Left lobe of liver (tissue), 2 donors: ENCODE results near the gene SYNDIG1. TPM values are rescaled to one million over a fixed set of nuclear protein-coding genes. Genes with fewer than 3 reads are reported as not detected.

Experiments used
- ATAC-seq: fragments of 200-7000 bp; cut with Tn5 transposase; one replicate; pipeline ENCODE4 v1.9.1; 2020; ENCODE audit warnings: mild to moderate bottlenecking, moderate library complexity
- DNase-seq: peaks from one replicate; pipeline ENCODE4 v3.0.0-alpha.2; 2020; ENCODE audit warnings: low spot score
- total RNA-seq: library from RNA; stranded (reverse); gene quantifications from one replicate; pipeline ENCODE4 v1.2.1, GENCODE V29; 2021
- donor health status: DM: no; HTN: no; CAD: no; lungs with moderate emphysema.
- donor health status: DM: no; HTN: yes; CAD: no.

SYNDIG1 gene
- total RNA-seq, 1 donor from 2014 or later = not detected

DNA sequence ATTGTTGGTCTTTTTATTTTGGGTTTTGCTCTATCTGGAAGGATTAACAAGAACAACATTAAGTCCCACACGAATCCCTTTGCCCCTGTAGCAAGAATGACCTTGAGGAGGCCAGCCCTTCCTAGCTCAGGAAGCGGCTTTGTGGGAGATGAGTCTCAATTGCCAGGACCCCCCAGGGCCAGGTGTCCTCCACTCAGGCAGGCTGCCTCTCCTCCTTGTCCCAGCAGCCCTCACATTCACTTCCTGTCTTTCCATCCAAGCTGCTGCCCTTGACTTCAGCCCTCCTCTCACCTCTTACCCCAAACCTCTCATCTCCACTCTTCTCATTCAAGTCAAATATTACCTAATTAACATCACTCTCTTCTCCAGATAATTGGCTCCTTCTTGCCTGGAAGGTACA, 22.6 kb upstream of the SYNDIG1 start:
- ATAC-seq (no peak), DNase-seq (no peak)

DNA sequence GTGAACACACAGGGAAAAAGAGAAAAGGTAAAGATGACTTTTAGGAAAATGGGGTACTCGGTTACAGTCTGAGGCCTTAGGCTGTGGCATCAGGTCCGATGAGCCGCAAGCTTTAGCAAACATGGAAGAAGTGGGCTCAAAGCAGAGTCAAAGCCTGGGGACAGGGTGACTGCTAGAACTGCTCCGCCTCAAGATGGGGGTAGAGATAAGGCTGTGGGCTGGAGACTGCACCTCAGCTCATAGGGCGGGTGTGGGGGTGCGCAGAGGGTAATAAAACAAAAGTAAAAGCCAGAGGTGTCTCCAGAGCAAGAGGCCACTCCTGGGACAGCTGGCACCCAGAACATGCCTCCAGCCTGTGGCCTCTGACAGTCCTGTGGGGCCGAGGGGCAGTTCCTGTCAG, 21.3 kb upstream of the SYNDIG1 start:
- DNase-seq (no peak), ATAC-seq (no peak)

DNA sequence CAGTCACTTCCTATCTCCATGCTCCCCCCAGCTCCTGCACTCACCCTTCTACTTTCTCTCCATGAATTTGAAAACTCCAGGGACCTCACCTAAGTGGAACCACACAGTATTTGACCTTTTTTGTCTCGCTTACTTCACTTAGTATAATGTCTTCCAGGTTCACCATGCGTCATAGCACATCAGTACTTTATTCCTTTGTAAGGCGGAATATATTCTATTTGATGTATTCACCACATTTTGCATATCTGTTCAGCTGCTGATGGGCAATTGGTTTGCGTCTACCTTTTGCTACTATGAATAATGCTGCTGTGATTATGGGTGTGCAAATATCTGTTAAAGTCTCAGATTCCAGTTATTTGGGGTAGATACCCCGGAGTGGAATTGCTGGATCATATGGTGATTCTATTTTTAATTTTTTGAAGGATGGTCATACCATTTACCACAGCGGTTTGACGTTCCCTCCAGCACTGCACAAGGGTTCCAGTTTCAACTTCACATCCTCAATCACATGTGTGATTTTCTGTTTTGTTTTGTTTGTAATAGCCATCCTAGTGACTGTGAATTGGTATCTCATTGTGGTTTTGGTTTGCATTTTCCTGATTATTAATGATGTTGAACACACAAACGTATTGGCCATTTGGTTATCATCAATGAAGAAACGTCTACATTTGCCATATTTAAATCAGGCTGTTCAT, 20.3 kb upstream of the SYNDIG1 start:
- DNase-seq (no peak), ATAC-seq (no peak)

DNA sequence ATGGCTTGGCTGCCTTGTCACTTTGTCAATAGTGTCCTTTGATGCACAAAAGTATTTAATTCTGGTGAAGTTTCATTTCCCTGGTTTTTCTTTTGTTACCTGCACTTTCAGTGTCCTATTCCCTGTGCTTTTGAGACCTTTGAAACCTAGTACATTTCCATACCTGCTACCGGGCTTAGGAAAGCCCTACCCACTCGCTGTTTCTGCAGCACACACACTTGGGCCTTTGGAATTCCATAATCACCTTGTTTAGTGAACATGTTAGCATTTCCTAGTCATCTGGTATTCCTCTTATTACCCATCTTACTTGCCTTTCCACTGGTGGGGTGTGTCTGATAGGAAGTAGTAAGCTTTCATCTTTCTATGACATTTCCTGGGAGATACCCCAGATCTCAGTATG, 19.3 kb upstream of the SYNDIG1 start:
- DNase-seq = no peak

DNA sequence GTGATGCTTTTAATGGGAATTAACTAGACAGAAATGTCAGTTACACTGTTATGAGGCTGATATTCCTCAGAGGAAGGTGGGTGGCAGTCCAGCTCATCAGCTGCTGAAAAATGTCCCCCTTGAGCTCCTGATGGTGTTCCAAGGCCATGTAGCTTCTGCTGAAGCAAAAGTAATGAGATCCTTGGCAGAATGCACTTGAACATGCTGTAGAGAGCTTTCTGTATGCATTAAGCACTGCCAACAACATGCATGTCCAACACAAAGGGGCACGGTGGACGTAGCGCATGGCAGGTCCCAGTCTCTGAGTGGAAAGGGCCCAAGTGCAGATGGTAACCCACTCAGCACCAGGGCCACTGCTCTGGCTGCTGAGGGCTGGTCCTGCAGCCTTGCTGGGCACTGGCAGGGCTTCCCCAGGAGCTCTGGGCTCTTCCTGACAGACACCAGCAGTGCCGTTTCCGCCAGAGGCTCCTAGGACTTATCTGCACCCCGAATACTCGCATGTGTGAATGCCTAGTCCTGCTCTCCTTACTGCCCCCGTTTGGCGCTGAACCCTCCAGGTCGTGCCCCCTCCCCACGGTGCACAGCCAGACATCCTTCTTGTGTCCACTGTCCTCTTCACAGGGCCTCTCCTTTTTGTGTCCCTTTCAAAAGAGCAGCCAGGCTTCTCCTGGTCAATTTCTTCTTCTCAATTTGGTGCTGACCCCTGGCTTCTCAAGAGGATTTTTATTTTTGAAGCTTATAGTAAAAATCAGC, 18.6 kb upstream of the SYNDIG1 start:
- no peak for DNase-seq
- ATAC-seq = no peak

More for the DNA sequence above, 19.3 kb upstream of the SYNDIG1 start:
- no peak for ATAC-seq

DNA sequence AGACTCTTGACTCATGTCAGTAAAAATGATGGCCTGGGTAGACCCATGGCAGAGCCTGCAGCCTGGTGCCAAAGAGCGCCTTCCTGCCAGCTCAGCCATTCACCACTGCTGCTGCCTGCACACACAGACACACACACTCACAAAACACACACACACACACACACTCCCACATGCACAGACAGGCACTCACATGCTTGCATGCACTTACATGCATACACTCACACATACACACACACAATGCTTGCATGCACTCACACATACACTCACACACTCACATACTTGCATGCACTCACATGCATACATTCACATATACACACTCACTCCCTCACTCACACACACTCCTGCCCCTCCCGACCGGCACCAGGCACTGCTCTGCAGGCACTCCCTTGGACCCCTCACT, 18.0 kb upstream of the SYNDIG1 start:
- ATAC-seq = no peak
- no peak for DNase-seq

DNA sequence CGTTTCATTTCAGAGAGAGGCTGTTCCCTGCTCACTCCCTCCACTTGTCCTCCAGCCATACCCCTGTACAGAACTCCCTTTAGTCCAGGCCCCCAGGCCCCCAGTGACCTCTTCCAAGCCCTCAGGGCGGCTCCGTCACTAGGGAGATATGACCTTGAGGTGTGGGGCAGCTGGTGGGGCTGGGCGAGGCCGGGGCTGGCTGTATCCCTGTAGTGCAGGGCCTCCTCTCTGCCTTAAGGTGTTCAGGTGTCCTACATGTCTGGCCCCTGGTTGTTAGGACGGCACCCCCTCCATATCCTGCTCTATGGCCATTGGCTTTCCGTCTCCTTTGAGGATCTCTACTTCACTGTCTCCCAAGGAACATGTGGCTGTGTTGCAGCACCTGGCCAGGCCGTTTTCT, 17.4 kb upstream of the SYNDIG1 start:
- ATAC-seq (no peak), DNase-seq (no peak)

DNA sequence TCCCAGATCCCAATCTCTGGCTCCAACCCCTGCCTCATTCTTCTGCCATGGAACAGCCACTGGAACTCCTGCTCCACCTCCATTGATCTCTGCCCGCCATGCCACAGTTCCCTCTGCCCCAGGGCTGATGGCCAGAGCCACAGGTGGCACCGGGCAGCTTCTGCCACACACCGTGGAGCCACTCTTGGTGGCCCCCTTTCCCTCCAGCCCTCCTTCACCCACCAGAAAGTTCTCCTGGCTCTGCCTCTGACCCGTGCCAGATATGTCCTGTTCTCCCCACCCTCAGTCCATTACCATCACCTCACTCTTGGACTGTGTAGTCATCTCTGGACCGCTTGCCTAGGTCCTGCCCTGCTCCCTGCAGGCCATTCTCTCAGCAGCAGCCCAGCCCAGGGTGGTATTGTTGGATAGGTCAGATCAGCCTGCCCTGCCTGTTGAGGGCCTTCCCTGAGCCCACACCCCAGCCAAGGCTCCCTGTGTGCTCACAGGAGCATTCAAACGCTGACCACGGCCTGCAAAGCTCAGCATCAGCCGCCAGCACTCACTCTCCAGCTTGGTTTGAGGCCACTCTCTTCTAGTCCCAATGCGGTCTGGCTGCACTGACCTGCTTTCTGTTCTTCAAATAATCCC, 16.8 kb upstream of the SYNDIG1 start:
- no peak for DNase-seq
- no peak for ATAC-seq

DNA sequence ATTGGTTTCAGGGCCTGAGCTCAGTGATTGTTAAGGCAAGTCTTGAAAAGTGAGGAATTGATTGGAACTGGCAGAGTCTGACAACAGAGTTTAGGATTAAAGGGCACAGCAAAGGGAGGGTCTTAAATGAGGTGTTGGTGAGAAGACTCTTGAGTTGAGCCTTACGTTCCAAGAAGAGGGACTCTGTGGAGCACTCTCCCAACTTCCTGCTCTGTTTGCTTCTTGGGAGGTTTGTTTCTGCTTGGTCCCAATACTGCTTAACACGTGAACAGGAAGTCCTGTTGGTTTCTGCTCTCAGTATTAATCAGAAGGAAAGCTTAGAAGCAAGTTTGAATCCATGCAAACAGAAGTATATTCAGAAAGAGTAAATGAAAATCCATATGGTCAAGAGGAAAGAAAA, 15.6 kb upstream of the SYNDIG1 start:
- no peak for DNase-seq
- no peak for ATAC-seq

DNA sequence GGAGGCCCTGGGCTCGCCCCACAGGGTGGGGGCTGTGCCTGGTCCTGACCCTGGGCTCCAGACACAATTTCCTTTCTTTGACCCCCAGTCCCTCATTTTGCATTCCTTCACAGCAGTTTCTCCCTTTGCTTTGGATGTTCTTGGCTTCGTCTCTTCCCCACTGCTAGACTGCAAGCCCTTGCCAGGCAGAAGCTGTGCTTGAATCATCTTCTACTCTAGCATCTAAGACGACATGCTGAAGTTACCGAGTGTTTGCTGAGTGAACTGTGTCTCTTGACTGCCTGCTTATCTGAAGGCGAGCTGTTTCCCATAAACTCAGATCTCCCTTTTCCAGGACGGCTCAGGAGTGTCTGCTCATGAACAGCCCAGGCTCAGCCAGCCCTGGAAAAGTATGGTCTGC, 14.3 kb upstream of the SYNDIG1 start:
- DNase-seq (no peak), ATAC-seq (no peak)

DNA sequence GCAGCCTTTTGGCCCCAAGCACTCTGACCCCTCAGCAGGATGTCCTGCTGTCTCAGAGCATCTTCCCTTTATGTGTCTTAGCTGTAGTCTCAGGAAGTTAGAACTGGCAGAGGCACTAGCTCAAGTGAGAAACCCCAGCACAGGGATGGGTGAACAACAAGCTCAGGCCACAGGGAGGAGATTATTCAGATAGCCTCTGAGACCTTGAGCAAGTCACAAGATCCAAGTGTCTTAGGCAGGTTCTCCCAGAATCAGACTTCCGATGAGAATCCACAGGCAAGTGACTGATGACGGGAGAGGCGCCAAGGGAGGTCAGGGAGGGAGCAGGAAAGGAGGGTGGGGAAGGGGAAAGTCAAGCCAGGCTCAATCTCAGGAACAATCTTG, 13.0 kb upstream of the SYNDIG1 start:
- ATAC-seq (no peak), DNase-seq (no peak)

DNA sequence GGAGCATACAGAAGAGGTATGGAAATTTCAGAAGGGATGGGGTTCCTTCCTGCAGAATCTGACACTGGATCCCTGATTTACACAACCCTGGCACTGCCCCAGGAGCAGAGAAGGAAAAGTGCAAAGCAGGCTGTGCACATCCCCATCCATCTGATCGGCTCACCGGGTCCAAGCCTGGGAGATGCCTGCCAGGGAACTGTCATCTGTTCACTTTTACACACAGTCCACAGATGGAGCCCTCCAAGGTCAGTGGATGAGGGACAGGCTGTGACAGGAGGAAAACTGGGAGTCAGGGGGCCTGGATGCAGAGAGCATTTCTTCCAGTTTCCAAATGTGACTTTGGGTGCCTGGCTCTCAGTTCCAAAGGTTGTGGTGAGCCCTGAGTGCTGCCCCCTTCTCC, 11.0 kb upstream of the SYNDIG1 start:
- DNase-seq (no peak), ATAC-seq (no peak)

DNA sequence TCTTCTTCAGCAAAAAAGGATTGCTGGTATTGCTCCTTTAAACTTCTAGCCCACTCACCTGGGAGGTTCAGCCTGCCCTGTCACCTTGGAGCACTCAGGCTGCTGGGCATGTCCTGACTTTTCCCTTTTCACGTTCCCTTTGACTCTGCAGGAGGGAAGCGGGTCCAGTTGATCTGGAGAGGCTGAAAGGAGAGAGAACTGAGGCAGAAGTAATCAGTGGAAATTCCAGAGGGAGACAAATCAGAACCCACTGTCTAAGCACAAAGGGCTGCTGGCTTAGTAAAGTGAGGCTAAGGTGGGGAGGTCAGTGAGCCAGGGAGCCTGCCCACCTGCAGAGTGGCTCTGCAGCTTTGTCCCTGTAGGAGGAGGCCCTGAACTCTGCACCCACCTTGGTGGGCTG, 9.7 kb upstream of the SYNDIG1 start:
- no peak for ATAC-seq
- no peak for DNase-seq

DNA sequence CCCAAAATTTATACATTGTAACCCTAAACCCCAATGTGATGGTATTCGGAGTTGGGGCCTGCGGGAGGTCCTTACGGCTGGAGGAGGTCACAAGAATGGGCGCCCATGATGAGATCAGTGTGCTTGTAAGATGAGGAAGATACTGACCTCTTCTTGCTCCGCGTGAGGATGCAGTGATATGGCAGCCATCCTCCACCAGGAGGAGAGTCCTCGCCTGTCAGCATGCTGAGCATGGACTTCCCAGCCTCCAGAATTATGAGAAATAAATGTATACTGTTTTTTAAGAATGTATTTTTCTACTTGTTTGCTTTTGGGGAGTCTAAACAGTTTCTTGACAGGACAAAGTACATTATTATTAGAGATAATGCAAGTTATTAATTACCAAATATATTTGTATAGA, 8.7 kb upstream of the SYNDIG1 start:
- DNase-seq (no peak), ATAC-seq (no peak)

DNA sequence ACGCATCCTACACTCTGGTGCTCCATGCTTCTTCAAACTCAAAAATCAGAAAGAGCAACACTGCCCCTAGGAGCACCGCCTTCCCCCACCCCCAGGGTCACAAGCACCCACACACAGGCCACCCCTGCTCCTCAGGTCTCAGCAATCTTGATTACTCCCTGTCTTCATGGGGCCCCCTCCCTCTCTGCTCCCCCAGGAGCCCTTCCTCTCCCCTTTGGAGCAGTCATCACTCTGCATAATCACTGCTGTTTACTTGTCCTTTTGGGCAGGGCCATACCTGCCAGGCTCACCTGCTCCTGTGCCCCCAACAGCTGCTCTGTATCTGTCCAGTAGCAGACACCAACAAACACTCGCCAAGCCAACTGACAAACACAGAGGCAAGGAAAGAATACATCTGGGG, 7.6 kb upstream of the SYNDIG1 start:
- DNase-seq = no peak

DNA sequence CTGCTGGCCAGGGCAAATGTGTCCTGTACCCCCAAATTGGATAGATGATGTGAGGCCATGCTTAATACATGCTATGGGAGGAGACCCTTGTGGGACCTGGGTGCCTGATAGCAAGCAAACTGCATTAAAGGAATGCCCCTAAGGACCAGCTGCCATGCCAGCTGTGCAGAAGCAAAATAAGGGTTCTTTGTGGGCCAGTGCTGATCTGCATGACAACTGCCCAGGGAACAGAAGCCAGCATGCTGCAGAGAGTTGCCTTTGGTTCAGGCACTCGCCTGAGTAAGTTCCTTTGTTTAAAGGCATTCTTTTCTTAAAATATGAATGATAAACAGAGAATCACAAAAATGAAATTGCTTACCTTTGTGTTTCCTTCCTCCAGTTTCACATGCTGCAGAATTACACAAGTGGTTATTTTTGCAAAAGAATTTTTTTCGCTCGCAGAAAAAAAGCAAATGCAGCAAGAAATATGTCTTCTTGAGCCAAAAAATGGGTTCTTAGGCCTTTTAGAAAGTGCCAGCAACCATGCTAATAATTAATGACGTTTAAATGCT, 6.9 kb upstream of the SYNDIG1 start:
- DNase-seq (no peak), ATAC-seq (no peak)

More for the DNA sequence above, 7.6 kb upstream of the SYNDIG1 start:
- ATAC-seq = no peak

DNA sequence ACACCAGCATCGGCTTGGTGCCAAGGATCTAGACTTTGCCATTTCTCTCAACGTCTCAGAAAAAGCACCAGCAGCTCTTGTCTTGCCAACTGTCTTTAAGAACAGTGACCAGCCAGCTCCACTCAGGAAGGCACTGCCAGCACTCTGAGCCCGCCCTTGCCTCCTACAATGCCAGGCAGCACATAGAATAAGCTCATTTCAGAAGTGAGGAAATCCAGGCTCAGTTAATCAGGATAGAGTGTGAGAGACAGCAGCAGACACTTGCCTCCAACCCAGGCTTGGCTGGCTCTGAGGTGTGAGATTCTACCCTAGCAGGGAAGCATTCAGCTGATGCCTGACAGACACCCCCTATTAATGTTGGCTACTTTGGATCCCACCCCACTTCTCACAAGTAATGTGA, 4.3 kb upstream of the SYNDIG1 start:
- no peak for DNase-seq
- no peak for ATAC-seq

DNA sequence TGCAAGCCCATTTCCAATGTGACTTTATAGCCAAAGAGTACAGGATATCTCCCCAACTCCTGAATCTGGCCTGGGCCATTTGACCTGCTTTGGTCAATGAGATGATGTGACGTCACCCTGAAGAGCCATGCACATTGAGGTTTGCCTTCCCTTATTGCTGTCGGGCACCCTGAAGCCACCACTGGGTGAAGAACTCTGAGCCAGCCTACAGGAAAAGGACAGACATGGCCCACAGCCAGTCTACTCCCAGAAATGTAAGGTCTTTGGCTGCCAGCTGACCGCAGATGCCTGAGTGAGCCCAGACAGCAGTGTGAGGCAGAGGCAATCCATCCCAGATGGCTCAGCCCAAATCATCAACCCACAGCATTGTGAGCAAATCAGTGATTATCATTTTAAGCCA, 3.7 kb upstream of the SYNDIG1 start:
- ATAC-seq (no peak), DNase-seq (no peak)

DNA sequence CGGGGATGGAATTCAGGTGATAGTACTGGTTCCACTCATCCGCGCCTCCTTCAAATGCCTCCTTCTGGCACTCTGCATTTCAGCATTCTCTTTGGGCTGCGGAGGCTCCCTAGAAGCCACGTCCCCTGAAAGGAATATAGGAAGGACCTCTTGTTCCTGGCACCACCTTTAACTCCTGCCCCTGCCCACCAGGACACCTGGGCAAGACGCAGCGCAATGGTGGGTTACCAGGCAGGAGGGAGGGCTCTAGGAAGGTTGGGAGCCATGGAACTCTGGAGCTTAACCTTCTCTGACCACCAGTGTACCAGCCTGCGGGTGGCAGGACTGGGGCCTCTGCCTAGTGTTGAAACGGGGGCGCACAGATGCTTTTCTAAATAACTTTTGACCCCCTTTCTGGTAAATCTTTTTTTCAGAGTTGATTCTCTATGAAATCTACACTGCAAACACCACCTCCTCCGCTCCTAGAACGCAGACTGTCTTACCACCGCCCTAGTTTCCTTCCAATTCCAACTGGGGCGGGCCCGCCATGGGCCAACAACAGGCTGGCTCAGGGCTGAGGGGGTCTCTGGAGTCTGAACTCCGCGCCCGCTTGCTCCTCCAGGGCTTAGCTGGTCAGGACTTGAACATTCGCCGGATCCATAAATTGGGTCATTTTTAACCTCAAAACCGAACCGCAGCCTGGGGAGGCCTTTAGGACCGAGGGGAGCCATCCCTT, 871 bp upstream of the SYNDIG1 start:
- ATAC-seq = no peak
- no peak for DNase-seq

DNA sequence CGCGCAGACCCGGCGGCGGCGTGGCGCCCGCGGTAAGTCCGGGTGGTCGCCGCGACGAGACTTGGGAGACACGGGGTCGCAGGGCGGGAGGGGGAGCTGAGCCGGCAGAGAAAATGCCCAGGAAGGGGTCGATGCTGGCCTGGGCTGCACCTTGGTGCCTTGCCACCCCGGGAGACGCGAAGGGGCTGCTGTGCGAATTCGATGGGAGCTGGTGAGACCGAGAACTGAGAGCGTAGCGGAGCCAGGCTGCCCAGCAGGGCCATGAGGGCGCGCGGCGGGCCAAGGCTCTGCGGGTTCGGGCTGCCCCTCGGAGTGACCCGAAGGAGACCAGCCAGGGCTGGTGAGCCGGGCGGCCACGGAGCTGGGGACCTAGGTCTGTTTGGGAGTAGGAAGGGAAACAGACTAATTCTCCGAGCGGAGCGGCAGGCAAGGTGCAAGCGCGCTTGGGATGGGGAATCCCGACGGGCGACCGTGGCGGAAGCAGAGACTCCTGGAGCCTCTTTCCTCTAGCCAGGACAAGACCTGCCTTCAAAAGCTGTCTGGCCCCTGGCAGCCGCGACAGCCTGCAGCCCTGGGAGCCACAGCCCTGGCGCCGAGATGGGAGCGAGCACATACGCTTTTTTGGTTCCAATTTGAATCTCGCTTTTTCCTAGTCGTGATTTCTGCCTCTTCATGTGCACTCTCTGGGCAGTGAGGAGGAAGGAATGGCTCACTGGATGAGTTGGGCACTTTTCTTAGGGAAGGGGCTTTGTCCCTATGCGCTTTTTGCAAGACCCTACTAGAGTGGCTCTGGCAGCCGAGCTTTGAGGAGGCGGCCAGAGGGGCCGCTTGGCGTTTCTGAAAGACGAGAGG, 691 bp downstream of the SYNDIG1 start:
- ATAC-seq = no peak
- no peak for DNase-seq
